ENCODE measurements around the gene ZBTB47. TPM values are rescaled to one million over a fixed set of nuclear protein-coding genes. Genes with fewer than 3 reads are reported as not detected.
A peak's percentile ranks its signal among the peaks of the same experiment; 100 is the strongest.

The ZBTB47 gene
- polyA plus RNA-seq, 1 experiment: 7.8 TPM

DNA sequence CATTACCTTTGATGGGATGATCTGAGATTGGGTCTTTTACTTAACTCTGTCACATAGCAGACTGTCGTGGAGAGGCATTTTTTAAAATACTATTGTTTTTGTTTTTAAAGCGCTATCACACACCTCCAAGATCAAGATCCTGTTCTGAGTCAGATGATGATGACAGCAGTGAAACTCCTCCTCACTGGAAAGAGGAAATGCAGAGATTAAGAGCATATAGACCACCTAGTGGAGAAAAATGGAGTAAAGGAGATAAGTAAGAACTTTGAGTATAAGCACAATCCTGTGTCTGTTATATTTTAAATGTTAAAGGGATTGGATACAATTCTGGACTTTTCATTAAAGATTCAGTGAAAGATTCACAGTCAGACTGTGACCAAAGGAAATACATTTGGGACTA lies 18.4 kb upstream of the ZBTB47 start:
- H3K27me3 ChIP-seq (ENCODE audit: control insufficient read depth, insufficient read depth, low read length): no peaks in the 10 kb centered on the region
- DNase-seq (ENCODE audit: low read depth, low spot score): no peak
- TF ChIP-seq, protein P1, sequence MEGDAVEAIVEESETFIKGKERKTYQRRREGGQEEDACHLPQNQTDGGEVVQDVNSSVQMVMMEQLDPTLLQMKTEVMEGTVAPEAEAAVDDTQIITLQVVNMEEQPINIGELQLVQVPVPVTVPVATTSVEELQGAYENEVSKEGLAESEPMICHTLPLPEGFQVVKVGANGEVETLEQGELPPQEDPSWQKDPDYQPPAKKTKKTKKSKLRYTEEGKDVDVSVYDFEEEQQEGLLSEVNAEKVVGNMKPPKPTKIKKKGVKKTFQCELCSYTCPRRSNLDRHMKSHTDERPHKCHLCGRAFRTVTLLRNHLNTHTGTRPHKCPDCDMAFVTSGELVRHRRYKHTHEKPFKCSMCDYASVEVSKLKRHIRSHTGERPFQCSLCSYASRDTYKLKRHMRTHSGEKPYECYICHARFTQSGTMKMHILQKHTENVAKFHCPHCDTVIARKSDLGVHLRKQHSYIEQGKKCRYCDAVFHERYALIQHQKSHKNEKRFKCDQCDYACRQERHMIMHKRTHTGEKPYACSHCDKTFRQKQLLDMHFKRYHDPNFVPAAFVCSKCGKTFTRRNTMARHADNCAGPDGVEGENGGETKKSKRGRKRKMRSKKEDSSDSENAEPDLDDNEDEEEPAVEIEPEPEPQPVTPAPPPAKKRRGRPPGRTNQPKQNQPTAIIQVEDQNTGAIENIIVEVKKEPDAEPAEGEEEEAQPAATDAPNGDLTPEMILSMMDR (IDR thresholded peaks at IDR 0.05; ENCODE audit: low read depth, low read length): peak; percentile 23; the same call in 1 of the 2 replicates
- ChIA-PET POLR2A (no interaction called here), CTCF (interaction anchor here (1.2 kb wide), 1 partner anchor 109 kb away, joined by 3 read pairs; no protein-coding TSS in a partner anchor)
- no peaks in the 10 kb centered on the region for H3K9me3 ChIP-seq (ENCODE audit: control insufficient read depth, insufficient read depth, low read length)
- H3K27ac ChIP-seq (ENCODE audit: low read depth, low read length): no peak overlapping the region
- H3K4me3 ChIP-seq (ENCODE audit: low read depth, low read length): no peak overlapping the region

DNA sequence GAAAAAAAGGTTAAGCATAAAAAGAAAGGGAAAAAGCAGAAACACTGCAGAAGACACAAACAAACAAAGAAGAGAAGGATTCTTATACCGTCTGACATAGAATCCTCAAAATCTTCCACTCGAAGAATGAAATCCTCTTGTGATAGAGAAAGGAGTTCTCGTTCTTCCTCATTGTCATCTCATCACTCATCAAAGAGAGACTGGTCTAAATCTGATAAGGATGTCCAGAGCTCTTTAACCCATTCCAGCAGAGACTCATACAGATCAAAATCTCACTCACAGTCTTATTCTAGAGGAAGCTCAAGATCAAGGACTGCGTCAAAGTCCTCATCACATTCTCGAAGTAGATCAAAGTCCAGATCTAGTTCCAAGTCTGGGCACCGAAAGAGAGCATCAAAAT lies 16.5 kb upstream of the ZBTB47 start:
- ChIA-PET POLR2A (no interaction called here), CTCF (interaction anchor here (1.1 to 2.1 kb wide), 3 partner anchors 9 to 118 kb away, joined by 3 to 5 read pairs (median 4); partner anchors contain the start of gene NKTR)
- Histone ChIP-seq H3K27me3 (ENCODE audit: control insufficient read depth, insufficient read depth, low read length) (no peaks in the 10 kb centered on the region), H3K9me3 (ENCODE audit: control insufficient read depth, insufficient read depth, low read length) (no peaks in the 10 kb centered on the region), H3K4me3 (ENCODE audit: low read depth, low read length) (no peak overlapping the region), H3K27ac (ENCODE audit: low read depth, low read length) (no peak overlapping the region)
- TF ChIP-seq, protein P1 (IDR thresholded peaks at IDR 0.05; ENCODE audit: low read depth, low read length): no peak
- no peak for DNase-seq (ENCODE audit: low read depth, low spot score)

DNA sequence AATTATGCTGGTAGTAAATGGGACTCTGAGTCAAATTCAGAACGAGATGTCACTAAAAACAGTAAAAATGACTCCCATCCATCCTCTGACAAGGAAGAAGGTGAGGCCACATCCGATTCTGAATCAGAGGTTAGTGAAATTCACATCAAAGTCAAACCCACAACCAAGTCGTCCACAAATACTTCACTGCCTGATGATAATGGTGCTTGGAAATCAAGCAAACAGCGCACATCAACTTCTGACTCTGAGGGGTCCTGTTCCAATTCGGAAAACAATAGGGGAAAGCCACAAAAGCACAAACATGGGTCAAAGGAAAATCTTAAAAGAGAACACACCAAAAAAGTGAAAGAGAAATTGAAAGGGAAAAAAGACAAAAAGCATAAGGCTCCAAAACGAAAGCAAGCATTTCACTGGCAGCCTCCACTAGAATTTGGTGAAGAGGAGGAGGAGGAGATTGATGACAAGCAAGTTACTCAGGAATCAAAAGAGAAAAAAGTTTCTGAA lies 15.1 kb upstream of the ZBTB47 start:
- CTCF ChIA-PET: no interaction called here
- no peaks in the 10 kb centered on the region for H3K27me3 ChIP-seq (ENCODE audit: control insufficient read depth, insufficient read depth, low read length)
- DNase-seq (ENCODE audit: low read depth, low spot score): no peak
- POLR2A ChIA-PET: no interaction called here
- no peaks in the 10 kb centered on the region for H3K9me3 ChIP-seq (ENCODE audit: control insufficient read depth, insufficient read depth, low read length)
- H3K4me3 ChIP-seq (ENCODE audit: low read depth, low read length): no peak overlapping the region
- no peak overlapping the region for H3K27ac ChIP-seq (ENCODE audit: low read depth, low read length)
- TF ChIP-seq, protein P1 (IDR thresholded peaks at IDR 0.05; ENCODE audit: low read depth, low read length): no peak

- DNase-seq (ENCODE audit: low read depth, low spot score): no peak
- Histone ChIP-seq H3K4me3 (ENCODE audit: low read depth, low read length) (no peak overlapping the region), H3K27me3 (ENCODE audit: control insufficient read depth, insufficient read depth, low read length) (no peaks in the 10 kb centered on the region), H3K9me3 (ENCODE audit: control insufficient read depth, insufficient read depth, low read length) (no peaks in the 10 kb centered on the region), H3K27ac (ENCODE audit: low read depth, low read length) (no peak overlapping the region)
- TF ChIP-seq, protein P1 (IDR thresholded peaks at IDR 0.05; ENCODE audit: low read depth, low read length): no peak
- ChIA-PET POLR2A (no interaction called here), CTCF (no interaction called here)
Observed at GRCh38 chr3:42639192-42639591, 14.3 kb upstream of the ZBTB47 start.

DNA sequence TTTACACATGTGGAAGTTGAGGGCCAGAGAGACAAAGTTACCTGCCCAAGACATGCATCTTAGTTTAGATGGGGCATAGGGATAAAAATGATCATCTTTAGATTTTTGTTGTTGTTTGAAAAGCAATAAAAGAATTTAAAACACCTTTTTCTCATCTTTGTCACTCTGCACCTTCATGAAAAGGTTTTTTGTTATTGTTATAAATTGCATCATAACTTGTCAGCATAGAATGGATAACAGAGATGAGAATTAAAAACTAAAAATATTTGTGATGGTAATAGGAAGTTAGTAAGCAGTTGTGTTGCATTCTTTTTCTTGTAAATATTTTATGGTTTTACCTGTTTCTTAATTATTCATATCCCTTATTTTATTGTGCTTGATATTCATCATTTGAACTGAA lies 13.4 kb upstream of the ZBTB47 start:
- TF ChIP-seq, protein P1 (IDR thresholded peaks at IDR 0.05; ENCODE audit: low read depth, low read length): no peak
- H3K27ac ChIP-seq (ENCODE audit: low read depth, low read length): no peak overlapping the region
- POLR2A ChIA-PET: no interaction called here
- H3K4me3 ChIP-seq (ENCODE audit: low read depth, low read length): no peak overlapping the region
- DNase-seq (ENCODE audit: low read depth, low spot score): no peak
- CTCF ChIA-PET: no interaction called here
- no peaks in the 10 kb centered on the region for H3K27me3 ChIP-seq (ENCODE audit: control insufficient read depth, insufficient read depth, low read length)
- H3K9me3 ChIP-seq (ENCODE audit: control insufficient read depth, insufficient read depth, low read length): no peaks in the 10 kb centered on the region
